GM10248 (cell line): ENCODE results near the gene DPT.

Experiments used
- CTCF ChIA-PET: fragments of 300-600 bp; sonication (Branson Sonifier 250); formaldehyde crosslinking; extraction: SDS; loops from one replicate; lab custom pipeline; 2021; ENCODE audit warnings: antibody characterized with exemption; lab: Yijun Ruan, JAX
- POLR2A ChIA-PET: fragments of 350-650 bp; sonication (Branson Sonifier 250); formaldehyde crosslinking; extraction: SDS; loops from one replicate; lab custom pipeline; 2020; ENCODE audit warnings: antibody characterized with exemption; lab: Yijun Ruan, JAX
- DNase-seq: peaks from one replicate; pipeline ENCODE4 v3.0.0; 2012; ENCODE audit errors: extremely low spot score
- CTCF ChIP-seq: IDR thresholded peaks from 2 replicates; pipeline ENCODE4 v1.5.1; 2012; ENCODE audit warnings: mild to moderate bottlenecking, low read depth; ENCODE audit errors: extremely low read depth, missing control alignments, control extremely low read depth

Gene DPT

GRCh38 chr1:168697356-168698126, 31.5 kb downstream of the DPT start:
- no peak for TF ChIP-seq CTCF
- no peak for DNase-seq
- ChIA-PET CTCF (interaction anchor here (0.8 kb wide), 1 partner anchor 28 kb away, joined by 3 read pairs; no protein-coding TSS in a partner anchor), POLR2A (no interaction called here)

GRCh38 chr1:168696125-168696760, 32.8 kb downstream of the DPT start:
- DNase-seq = no peak
- ChIA-PET CTCF (no interaction called here), POLR2A (no interaction called here)
- TF ChIP-seq CTCF = no peak

- DNase-seq = no peak
- no peak for TF ChIP-seq CTCF
- ChIA-PET CTCF (no interaction called here), POLR2A (no interaction called here)
These were observed 35.2 kb downstream of the DPT start for GRCh38 chr1:168693872-168694238.

- ChIA-PET POLR2A (no interaction called here), CTCF (no interaction called here)
- DNase-seq = no peak
- no peak for TF ChIP-seq CTCF
These were observed 35.7 kb downstream of the DPT start for GRCh38 chr1:168693197-168693871.

GRCh38 chr1:168692472-168692871, 36.5 kb downstream of the DPT start:
- CTCF ChIA-PET = no interaction called here
- no peak for DNase-seq
- POLR2A ChIA-PET = no interaction called here
- TF ChIP-seq CTCF = no peak

- no peak for DNase-seq
- ChIA-PET CTCF (interaction anchor here (1.2 to 1.9 kb wide), 3 partner anchors 11 to 29 kb away, joined by 3 to 5 read pairs (median 4); no protein-coding TSS in a partner anchor), POLR2A (no interaction called here)
- TF ChIP-seq CTCF = no peak
These were observed 37.5 kb downstream of the DPT start for GRCh38 chr1:168691541-168691940.
